HG02938 (cell line): ENCODE data around the gene UACA.

Experiments
- ATAC-seq: cut with Tn5 transposase; IDR thresholded peaks from one replicate; pipeline ENCODE4 v1.9.1; 2021; ENCODE audit warnings: mild to moderate bottlenecking, moderate library complexity; ENCODE audit not compliant: unreplicated experiment

The UACA gene

DNA sequence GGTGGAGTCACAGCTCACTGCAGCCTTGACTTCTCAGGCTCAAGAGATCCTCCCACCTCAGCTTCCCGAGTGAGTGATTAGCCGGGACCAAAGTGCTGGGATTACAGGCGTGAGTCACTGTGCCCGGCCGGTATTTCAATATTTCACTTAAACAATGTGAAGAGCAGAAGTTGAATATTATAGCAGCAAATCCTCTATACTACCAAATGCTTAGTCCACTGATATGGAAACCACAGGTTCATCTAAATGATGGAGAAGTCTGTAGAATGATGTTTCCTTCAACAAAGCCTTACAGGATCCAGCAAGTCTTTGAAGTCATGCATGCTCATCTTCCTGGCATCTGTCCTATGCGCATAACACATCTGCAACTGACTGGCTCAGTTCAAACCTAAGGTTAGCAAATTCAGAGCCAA lies 20.3 kb upstream of the UACA start:
- no peak for ATAC-seq

DNA sequence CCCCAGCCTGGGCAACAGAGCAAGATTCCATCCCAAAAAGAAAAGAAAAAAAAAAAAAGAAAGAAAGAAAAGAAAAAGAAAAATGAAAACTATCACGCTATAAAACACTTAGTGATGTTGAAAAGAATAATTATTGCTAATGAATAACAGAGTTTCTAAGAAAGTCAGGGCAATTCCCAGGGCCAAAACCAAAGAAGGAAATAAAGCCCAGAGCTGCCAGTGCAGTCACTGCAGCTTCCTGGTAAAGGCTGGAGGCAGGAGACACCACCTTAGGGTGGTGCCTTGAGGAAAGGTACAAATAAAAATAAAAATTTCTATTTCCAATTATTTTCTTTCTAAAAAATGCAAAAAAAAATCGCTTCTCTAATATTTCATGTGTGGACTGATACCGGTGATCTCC lies 19.7 kb upstream of the UACA start:
- ATAC-seq, result no peak

DNA sequence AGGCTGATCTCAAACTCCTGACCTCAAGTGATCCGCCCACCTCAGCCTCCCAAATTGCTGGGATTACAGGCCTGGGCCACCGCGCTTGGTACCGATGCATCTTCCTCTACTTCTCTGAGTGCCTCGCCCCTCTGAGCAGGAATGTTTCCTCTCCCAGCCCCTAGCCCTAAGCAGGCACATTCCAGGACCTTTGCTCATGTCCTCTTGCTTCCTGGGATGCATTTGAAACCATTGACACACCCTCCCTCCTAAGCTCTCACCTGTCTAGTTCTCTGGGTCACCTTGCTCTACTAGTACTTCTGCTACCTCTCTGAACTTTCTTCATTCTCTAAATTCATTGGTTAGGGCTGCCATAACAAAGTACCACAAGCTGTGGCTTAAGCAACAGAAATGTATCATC lies 17.9 kb upstream of the UACA start:
- ATAC-seq, result no peak

- no peak for ATAC-seq
Measured at GRCh38 chr15:70778258-70779076, 15.1 kb upstream of the UACA start.

GRCh38 chr15:70777170-70777926 lies 14.0 kb upstream of the UACA start:
- ATAC-seq, result no peak

DNA sequence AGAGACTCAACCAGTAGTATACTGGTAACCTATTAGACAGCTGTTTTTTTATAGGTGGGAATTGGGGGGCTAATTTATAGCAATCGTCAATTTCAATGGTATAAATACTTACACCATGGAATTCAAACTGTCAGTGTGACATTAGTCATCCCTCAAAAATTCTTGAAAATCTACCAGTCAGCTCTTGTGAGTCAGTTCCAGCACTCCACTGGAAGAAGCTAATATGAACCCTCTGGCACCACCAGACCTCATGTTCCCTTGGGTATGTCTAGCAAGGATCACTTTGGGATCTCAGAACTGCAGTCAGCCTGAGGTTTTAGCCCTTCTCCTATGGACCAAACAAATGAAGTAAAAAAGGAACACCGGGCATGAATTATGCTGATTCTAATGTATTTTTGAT lies 11.8 kb upstream of the UACA start:
- no peak for ATAC-seq

GRCh38 chr15:70772402-70772801 lies 9.0 kb upstream of the UACA start:
- ATAC-seq, result no peak

- ATAC-seq, result no peak
Measured at GRCh38 chr15:70770863-70771262, 7.5 kb upstream of the UACA start.

GRCh38 chr15:70768257-70768883 lies 5.0 kb upstream of the UACA start:
- ATAC-seq, result no peak

GRCh38 chr15:70767667-70768066 lies 4.3 kb upstream of the UACA start:
- no peak for ATAC-seq

DNA sequence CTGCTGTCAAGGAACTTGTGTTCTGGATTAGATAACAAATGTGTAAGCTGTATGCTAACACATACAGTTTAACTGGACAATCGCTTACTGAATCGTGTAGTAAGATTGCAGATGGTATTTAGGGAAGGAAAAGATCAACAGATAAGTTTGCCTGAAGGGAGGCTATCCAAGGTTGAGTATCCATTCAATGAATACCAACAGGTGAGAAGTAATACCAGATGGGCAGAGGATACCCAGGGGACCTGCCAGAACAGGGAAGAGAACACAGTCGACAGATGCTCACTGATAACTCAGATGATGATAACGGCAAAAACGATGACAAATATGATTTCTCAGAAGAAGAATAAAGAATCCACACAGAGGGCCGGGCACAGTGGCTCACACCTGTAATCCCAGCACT lies 3.2 kb upstream of the UACA start:
- no peak for ATAC-seq

- no peak for ATAC-seq
Measured at GRCh38 chr15:70765504-70766281, 2.3 kb upstream of the UACA start.

DNA sequence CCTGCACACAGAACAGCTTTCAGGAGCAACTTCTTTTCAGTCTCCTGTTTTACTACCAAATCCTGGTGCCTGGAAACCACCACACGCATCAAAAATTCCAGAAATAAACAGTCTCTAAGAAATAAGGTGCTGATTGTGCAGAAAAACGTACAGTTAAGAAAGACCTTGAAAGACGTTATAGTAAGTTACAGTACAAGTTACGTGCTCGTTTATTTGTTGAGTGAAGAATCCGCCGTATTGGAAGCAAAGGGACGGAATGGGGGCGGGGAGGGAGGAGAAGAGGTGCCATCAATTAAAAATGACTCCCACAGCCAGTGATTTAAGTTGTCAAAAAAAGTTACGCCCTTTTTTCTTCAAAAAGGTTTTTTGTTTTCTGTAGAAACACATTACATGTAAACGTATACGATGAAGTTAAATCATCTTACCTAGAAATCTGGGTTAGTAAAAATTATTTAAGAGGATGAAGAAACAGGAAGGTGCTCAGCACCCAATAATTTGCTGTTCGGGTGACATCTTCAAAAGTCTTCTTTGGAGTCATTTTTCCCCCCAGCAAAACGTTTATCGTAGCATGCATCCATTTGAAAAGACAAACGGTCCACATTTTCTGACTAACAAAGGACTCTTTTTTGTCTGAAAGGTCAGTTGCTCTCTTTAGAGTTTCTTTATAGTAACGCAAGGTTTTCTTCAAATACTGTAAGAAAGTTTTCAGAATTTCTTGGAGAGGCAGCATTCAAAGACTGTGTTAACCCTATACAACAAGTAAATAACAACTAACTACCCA lies 782 bp upstream of the UACA start:
- ATAC-seq, result no peak

GRCh38 chr15:70762469-70763119 lies 764 bp downstream of the UACA start:
- ATAC-seq, result peak; percentile 8

DNA sequence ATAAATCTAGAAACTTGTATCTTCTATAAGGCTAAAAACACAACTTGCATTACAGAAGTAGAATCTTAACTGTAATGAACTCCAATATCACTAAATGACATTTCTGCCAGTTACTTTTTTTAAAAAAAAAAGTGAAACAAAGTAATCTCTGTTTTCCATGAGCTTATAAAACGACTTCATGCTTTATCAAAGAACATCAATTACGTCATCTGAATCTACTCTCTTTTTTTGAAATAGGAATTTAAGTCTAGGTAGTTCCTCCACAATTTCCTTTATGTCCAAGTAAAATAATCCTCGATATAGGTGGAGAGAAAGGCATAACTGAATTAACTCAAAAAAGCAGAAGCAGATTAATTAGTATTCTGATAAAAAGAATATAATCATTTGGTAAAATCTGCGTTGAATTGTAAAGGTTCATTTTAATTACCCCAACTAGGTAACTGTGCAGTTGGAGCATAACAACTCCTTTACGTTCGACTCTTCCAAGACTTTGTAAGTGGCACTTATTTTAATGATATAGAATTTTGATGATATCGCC lies 1.4 kb downstream of the UACA start:
- ATAC-seq, result no peak

GRCh38 chr15:70761046-70761445 lies 2.3 kb downstream of the UACA start:
- ATAC-seq, result no peak

GRCh38 chr15:70758790-70759462 lies 4.4 kb downstream of the UACA start:
- no peak for ATAC-seq

DNA sequence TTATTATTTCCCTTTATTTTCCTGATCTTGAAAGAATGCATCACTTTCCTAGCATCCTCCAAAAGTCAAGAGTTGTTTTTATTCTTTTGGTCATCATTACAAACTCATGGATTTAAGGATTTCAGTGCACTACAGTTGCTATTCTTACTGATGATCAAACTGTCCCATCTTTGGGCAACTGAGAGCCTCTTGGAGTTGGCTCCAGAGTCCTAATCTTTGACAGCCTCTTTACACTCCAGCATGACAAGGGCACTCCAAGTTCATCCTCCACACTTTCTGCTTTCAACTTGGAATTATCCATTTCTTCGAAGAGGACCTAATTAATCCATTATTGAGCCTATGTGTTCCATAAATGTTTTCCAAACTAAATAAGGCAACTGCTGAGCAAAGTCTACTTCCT lies 5.7 kb downstream of the UACA start:
- ATAC-seq, result no peak

DNA sequence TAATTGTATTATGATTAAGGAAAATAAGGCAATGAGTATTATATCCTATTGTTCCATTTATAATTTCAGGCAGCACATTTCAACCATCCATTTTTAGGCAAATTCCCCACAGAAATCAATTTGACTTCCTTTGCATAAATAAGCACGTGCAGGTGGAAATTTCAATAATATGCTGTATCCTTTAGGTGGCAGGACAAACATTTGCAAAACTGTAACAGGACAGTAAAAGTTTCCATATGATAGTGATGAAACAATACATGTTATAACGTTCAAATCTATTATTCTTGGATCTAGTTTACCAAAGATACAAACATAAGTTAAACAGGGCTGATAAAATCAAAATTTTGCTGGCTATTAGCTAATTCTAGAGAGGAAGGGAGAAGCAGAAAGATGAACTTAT lies 8.5 kb downstream of the UACA start:
- ATAC-seq, result no peak
